Measurements from ENCODE around the gene CCNL2. TPM values are rescaled to one million over a fixed set of nuclear protein-coding genes. Genes with fewer than 3 reads are reported as not detected.

Gene CCNL2
- total and polyA plus RNA-seq, 2 experiments from 2014 or later: 115 to 146 TPM

DNA sequence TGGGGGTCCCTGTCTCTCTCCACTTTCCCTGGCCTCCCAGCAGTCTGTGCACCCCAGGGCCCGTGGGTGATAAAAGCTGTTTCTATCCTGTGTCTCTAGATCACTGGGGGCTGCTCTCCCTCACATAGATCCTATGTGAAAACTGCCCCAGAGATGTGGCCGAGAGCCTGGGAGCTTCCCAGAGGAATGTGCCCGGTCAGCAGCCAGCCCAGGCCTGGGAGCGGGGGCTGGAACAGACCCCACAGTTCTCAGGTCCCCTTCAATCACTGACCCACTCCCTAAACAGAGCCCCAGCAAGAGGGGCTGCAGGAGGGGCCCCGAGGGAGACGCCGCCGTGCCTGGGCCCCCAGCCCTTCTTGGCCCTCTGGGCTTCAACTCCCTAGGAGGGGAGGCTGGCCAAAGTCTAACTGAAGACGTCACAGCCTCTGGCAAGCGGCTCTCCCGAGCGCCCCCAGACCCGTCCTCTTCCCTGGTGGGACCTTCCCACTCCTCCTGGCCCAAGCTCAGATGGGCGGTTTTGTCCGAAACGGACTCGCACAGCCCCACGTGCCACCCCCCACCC lies 41.2 kb downstream of the CCNL2 start:
- Histone ChIP-seq H3K9me2 (ENCODE audit: insufficient read depth) (no peaks in the 10 kb centered on the region), H4K20me1 (replicated peaks; ENCODE audit: insufficient read depth) (no peaks in the 10 kb centered on the region), H3K4me1 (ENCODE audit: insufficient read depth) (peaks cover 29% of the 10 kb centered on the region), H3F3A (replicated peaks; ENCODE audit: low read depth) (peaks cover 25% of the 10 kb centered on the region; the same call in 1 of the 2 replicates), H2AFZ (no peak overlapping the region; the same call in 1 of the 2 replicates), H3K27me3 (ENCODE audit: insufficient read depth) (peaks cover 26% of the 10 kb centered on the region), H3K79me2 (replicated peaks; ENCODE audit: insufficient read depth) (no peaks in the 10 kb centered on the region), H3K4me2 (peak overlapping the region; percentile 69; the same call in 1 of the 2 replicates), H3K4me3 (peak overlapping the region; percentile 35; the same call in 1 of the 2 replicates), H3K36me3 (ENCODE audit: insufficient read depth) (no peaks in the 10 kb centered on the region), H3K27ac (ENCODE audit: low read depth) (no peak overlapping the region)
- Mint-ChIP-seq H3K27ac (peak overlapping the region; percentile 52; the same call in 1 of the 2 replicates), H3K4me3 (peak overlapping the region; percentile 45; the same call in 1 of the 3 replicates), H3K27me3 (ENCODE audit: insufficient read depth, low read depth, poor library complexity) (peaks cover 32% of the 10 kb centered on the region), H3K9me3 (no peaks in the 10 kb centered on the region; the same call in 2 of the 3 replicates), H3K4me1 (peaks cover 33% of the 10 kb centered on the region), H3K36me3 (ENCODE audit: low read depth) (no peaks in the 10 kb centered on the region)
- ATAC-seq (peak; percentile 0), DNase-seq (ENCODE audit: low spot score) (no peak)
- TF ChIP-seq NANOG (IDR thresholded peaks at IDR 0.05; ENCODE audit: borderline replicate concordance) (no peak), ZNF114 (CRISPR knock-in tag; IDR thresholded peaks at IDR 0.05) (no peak), CREB1 (CRISPR knock-in tag; IDR thresholded peaks at IDR 0.05; ENCODE audit: low read depth) (no peak), STAT1 (IDR thresholded peaks at IDR 0.05; ENCODE audit: unreplicated experiment) (no peak), JUNB (IDR thresholded peaks at IDR 0.05; ENCODE audit: unreplicated experiment) (no peak), POLR2AphosphoS5 (IDR thresholded peaks at IDR 0.05; ENCODE audit: low read depth) (no peak), EZH2phosphoT487 (IDR thresholded peaks at IDR 0.05; ENCODE audit: unreplicated experiment) (no peak), EZH2 (IDR thresholded peaks at IDR 0.05; ENCODE audit: low read depth, unreplicated experiment) (no peak), ZNF331 (CRISPR knock-in tag; IDR thresholded peaks at IDR 0.05; ENCODE audit: low read depth) (no peak)
- TF ChIP-seq, protein P1, sequence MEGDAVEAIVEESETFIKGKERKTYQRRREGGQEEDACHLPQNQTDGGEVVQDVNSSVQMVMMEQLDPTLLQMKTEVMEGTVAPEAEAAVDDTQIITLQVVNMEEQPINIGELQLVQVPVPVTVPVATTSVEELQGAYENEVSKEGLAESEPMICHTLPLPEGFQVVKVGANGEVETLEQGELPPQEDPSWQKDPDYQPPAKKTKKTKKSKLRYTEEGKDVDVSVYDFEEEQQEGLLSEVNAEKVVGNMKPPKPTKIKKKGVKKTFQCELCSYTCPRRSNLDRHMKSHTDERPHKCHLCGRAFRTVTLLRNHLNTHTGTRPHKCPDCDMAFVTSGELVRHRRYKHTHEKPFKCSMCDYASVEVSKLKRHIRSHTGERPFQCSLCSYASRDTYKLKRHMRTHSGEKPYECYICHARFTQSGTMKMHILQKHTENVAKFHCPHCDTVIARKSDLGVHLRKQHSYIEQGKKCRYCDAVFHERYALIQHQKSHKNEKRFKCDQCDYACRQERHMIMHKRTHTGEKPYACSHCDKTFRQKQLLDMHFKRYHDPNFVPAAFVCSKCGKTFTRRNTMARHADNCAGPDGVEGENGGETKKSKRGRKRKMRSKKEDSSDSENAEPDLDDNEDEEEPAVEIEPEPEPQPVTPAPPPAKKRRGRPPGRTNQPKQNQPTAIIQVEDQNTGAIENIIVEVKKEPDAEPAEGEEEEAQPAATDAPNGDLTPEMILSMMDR (conservative IDR thresholded peaks at IDR 0.05; ENCODE audit: low read depth in 2 of 2): no peak
- TF ChIP-seq, protein P2, sequence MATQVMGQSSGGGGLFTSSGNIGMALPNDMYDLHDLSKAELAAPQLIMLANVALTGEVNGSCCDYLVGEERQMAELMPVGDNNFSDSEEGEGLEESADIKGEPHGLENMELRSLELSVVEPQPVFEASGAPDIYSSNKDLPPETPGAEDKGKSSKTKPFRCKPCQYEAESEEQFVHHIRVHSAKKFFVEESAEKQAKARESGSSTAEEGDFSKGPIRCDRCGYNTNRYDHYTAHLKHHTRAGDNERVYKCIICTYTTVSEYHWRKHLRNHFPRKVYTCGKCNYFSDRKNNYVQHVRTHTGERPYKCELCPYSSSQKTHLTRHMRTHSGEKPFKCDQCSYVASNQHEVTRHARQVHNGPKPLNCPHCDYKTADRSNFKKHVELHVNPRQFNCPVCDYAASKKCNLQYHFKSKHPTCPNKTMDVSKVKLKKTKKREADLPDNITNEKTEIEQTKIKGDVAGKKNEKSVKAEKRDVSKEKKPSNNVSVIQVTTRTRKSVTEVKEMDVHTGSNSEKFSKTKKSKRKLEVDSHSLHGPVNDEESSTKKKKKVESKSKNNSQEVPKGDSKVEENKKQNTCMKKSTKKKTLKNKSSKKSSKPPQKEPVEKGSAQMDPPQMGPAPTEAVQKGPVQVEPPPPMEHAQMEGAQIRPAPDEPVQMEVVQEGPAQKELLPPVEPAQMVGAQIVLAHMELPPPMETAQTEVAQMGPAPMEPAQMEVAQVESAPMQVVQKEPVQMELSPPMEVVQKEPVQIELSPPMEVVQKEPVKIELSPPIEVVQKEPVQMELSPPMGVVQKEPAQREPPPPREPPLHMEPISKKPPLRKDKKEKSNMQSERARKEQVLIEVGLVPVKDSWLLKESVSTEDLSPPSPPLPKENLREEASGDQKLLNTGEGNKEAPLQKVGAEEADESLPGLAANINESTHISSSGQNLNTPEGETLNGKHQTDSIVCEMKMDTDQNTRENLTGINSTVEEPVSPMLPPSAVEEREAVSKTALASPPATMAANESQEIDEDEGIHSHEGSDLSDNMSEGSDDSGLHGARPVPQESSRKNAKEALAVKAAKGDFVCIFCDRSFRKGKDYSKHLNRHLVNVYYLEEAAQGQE (IDR thresholded peaks at IDR 0.05; ENCODE audit: unreplicated experiment): no peak
- TF ChIP-seq, protein P3, sequence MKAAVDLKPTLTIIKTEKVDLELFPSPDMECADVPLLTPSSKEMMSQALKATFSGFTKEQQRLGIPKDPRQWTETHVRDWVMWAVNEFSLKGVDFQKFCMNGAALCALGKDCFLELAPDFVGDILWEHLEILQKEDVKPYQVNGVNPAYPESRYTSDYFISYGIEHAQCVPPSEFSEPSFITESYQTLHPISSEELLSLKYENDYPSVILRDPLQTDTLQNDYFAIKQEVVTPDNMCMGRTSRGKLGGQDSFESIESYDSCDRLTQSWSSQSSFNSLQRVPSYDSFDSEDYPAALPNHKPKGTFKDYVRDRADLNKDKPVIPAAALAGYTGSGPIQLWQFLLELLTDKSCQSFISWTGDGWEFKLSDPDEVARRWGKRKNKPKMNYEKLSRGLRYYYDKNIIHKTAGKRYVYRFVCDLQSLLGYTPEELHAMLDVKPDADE (IDR thresholded peaks at IDR 0.05): no peak
- TF ChIP-seq, protein P4, sequence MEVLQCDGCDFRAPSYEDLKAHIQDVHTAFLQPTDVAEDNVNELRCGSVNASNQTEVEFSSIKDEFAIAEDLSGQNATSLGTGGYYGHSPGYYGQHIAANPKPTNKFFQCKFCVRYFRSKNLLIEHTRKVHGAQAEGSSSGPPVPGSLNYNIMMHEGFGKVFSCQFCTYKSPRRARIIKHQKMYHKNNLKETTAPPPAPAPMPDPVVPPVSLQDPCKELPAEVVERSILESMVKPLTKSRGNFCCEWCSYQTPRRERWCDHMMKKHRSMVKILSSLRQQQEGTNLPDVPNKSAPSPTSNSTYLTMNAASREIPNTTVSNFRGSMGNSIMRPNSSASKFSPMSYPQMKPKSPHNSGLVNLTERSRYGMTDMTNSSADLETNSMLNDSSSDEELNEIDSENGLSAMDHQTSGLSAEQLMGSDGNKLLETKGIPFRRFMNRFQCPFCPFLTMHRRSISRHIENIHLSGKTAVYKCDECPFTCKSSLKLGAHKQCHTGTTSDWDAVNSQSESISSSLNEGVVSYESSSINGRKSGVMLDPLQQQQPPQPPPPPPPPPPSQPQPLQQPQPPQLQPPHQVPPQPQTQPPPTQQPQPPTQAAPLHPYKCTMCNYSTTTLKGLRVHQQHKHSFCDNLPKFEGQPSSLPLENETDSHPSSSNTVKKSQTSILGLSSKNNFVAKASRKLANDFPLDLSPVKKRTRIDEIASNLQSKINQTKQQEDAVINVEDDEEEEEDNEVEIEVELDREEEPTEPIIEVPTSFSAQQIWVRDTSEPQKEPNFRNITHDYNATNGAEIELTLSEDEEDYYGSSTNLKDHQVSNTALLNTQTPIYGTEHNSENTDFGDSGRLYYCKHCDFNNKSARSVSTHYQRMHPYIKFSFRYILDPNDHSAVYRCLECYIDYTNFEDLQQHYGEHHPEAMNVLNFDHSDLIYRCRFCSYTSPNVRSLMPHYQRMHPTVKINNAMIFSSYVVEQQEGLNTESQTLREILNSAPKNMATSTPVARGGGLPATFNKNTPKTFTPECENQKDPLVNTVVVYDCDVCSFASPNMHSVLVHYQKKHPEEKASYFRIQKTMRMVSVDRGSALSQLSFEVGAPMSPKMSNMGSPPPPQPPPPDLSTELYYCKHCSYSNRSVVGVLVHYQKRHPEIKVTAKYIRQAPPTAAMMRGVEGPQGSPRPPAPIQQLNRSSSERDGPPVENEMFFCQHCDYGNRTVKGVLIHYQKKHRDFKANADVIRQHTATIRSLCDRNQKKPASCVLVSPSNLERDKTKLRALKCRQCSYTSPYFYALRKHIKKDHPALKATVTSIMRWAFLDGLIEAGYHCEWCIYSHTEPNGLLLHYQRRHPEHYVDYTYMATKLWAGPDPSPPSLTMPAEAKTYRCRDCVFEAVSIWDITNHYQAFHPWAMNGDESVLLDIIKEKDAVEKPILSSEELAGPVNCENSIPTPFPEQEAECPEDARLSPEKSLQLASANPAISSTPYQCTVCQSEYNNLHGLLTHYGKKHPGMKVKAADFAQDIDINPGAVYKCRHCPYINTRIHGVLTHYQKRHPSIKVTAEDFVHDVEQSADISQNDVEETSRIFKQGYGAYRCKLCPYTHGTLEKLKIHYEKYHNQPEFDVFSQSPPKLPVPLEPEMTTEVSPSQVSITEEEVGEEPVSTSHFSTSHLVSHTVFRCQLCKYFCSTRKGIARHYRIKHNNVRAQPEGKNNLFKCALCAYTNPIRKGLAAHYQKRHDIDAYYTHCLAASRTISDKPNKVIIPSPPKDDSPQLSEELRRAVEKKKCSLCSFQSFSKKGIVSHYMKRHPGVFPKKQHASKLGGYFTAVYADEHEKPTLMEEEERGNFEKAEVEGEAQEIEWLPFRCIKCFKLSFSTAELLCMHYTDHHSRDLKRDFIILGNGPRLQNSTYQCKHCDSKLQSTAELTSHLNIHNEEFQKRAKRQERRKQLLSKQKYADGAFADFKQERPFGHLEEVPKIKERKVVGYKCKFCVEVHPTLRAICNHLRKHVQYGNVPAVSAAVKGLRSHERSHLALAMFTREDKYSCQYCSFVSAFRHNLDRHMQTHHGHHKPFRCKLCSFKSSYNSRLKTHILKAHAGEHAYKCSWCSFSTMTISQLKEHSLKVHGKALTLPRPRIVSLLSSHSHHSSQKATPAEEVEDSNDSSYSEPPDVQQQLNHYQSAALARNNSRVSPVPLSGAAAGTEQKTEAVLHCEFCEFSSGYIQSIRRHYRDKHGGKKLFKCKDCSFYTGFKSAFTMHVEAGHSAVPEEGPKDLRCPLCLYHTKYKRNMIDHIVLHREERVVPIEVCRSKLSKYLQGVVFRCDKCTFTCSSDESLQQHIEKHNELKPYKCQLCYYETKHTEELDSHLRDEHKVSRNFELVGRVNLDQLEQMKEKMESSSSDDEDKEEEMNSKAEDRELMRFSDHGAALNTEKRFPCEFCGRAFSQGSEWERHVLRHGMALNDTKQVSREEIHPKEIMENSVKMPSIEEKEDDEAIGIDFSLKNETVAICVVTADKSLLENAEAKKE (CRISPR knock-in tag; IDR thresholded peaks at IDR 0.05): no peak
